ENCODE measurements around the gene ASB12.

GRCh38 chrX:64265265-64265664, 34.9 kb upstream of the ASB12 start:
- TF ChIP-seq CTCF (conservative IDR thresholded peaks at IDR 0.05; ENCODE audit: low read depth, low read length), result no peak
- no peak for TF ChIP-seq EZH2 (IDR thresholded peaks at IDR 0.05; ENCODE audit: borderline replicate concordance, low read depth, low read length, poor library complexity, severe bottlenecking)

Data from A673 (cell line).